ENCODE data around the gene SLAMF1.
A peak's percentile ranks its signal among the peaks of the same experiment; 100 is the strongest.
"Not testable (repeated sequence)": the region's sequence is repeated elsewhere in the genome, so short reads cannot be mapped to it uniquely, and the experiment has no call there.

SLAMF1 gene

DNA sequence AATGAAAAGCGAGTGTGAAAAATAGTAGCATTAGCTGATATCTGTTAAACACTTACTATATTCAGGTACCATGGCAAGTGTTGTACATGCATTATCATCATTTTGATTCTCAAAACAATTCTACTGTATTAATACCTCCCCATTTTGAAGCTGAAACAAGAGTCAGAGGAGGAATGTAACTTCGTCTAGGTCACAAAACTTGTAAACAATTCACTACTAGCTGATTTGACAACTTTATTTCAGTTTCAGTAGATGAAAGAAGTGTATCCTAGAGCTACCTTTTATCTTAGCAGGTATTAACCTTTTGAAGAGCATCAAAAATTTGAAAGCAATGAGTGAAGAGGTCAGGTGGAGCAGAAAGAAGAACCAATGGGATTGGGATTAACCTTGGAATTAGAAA is 69.2 kb downstream of the SLAMF1 start:
- Mint-ChIP-seq H3K4me1 (peaks cover 38 to 71% of the 10 kb centered on the region in 2 donors), H3K4me3 (peak overlapping the region; percentile 73 to 90), H3K9me3 (no peaks in the 10 kb centered on the region), H3K36me3 (peaks cover 34 to 40% of the 10 kb centered on the region in 2 donors), H3K27me3 (no peaks in the 10 kb centered on the region), H3K27ac (peak overlapping the region; percentile 92)
- DNase-seq (no peak), ATAC-seq (replicated peaks) (no peak)

DNA sequence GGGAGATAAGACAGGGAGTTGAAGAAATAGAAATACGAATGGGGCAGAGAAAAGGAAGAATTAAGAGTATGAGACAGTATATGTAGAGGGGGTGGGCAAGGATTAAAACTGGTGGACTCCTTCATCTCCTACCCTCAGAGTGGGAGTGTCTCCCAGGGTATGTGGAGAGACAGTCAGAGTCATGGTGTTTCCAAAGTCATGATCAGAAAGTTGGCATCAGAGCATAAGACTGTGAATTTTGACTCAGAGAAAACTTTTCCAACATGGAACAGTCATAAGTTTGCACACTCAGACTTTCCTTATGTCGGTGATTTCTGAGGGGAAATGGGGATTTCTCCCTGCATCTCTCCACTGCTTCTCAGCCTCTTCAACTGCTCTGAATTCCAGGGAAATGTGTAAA is 70.0 kb downstream of the SLAMF1 start:
- H3K4me1 Mint-ChIP-seq: peaks cover 42 to 79% of the 10 kb centered on the region in 2 donors
- H3K27ac Mint-ChIP-seq: peak overlapping the region; percentile 57
- H3K27me3 Mint-ChIP-seq: no peaks in the 10 kb centered on the region
- H3K36me3 Mint-ChIP-seq: peaks cover 41 to 47% of the 10 kb centered on the region in 2 donors
- no peaks in the 10 kb centered on the region for H3K9me3 Mint-ChIP-seq
- DNase-seq: no peak
- peak overlapping the region; percentile 73 to 90 for H3K4me3 Mint-ChIP-seq
- ATAC-seq (replicated peaks): no peak

DNA sequence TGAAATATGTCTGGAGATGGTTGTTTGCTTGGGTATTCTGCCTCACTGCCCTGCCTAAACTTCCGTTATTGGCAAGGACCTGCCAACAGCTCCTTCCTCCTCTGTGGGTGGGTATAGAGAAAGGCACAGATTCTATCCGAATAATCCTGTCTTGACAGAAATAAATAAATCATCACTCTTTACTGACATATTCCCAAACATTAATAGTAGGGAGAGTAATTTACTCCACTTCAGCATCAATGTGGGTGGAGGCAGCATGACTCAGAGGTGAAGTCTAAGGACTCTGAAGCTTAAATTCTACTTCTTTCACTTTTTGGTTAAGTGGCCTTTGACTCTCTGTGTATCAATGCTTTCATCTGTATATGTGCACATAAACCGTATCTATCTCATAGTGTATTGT is 70.5 kb downstream of the SLAMF1 start:
- Mint-ChIP-seq H3K4me1 (peaks cover 46 to 84% of the 10 kb centered on the region in 2 donors), H3K27ac (peak overlapping the region; percentile 57), H3K4me3 (peak overlapping the region; percentile 73 to 90), H3K36me3 (peaks cover 45 to 52% of the 10 kb centered on the region in 2 donors), H3K9me3 (peaks cover 0 to under 1% of the 10 kb centered on the region in 2 donors), H3K27me3 (no peaks in the 10 kb centered on the region)
- DNase-seq (no peak), ATAC-seq (replicated peaks) (no peak)

DNA sequence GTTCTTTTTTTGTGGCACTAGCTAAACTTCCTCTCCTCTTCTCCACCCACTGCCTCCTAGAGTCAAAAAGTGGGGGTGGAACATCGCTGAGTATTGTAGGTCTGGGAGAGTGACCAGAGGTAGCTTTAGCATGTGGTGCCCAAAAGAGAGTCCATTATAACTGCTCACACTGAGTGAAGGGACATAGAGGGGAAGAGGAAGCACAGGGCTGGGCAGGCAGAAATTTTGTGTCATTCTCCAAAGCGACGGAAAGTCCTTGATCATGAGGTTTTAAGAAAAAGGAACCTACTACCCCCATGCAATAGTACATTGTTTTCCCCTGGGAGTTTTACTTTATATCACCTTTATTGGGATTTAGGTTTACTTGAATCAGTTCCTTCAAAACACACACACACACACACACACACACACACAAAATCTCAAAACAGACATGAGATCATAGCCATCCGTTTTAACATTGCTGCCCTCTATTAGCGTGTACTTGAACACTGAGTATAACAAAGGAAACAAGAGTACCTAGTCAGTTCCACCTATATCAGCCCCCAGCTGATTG is 71.7 kb downstream of the SLAMF1 start:
- Mint-ChIP-seq H3K9me3 (peaks cover 0 to 5% of the 10 kb centered on the region in 2 donors), H3K27me3 (no peaks in the 10 kb centered on the region), H3K4me1 (peaks cover 45 to 83% of the 10 kb centered on the region in 2 donors), H3K4me3 (peak overlapping the region; percentile 65 to 85), H3K27ac (peak overlapping the region; percentile 94), H3K36me3 (peaks cover 52 to 64% of the 10 kb centered on the region in 2 donors)
- peak; percentile 73 to 77 for ATAC-seq (replicated peaks)
- DNase-seq: peak; percentile 44

DNA sequence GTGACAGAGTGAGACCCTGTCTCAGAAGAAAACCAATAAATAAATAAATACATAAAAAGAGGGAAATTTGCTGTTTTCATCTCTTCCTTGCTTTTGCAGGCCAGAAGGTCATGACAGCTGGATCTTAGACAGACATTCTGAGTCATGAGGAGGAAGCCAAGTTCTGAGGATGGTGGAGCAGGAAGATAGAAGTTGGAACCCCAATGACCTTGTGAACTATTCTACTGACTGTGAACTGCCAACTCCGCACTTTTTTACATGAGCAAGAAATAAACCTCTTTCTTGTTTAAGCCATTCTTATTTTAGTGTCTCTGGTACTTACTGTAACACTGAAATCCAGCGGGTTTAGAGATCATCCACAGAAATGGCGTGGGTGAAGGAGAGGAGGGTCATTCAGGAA is 76.0 kb downstream of the SLAMF1 start:
- peaks cover 51 to 97% of the 10 kb centered on the region in 2 donors for H3K4me1 Mint-ChIP-seq
- DNase-seq: no peak
- no peak for ATAC-seq (replicated peaks)
- peaks cover 52 to 75% of the 10 kb centered on the region in 2 donors for H3K36me3 Mint-ChIP-seq
- no peaks in the 10 kb centered on the region for H3K27me3 Mint-ChIP-seq
- peaks cover 0 to 5% of the 10 kb centered on the region in 2 donors for H3K9me3 Mint-ChIP-seq
- H3K27ac Mint-ChIP-seq: peak overlapping the region; percentile 5
- H3K4me3 Mint-ChIP-seq: peak overlapping the region in 1 of 2 donors; percentile 3

DNA sequence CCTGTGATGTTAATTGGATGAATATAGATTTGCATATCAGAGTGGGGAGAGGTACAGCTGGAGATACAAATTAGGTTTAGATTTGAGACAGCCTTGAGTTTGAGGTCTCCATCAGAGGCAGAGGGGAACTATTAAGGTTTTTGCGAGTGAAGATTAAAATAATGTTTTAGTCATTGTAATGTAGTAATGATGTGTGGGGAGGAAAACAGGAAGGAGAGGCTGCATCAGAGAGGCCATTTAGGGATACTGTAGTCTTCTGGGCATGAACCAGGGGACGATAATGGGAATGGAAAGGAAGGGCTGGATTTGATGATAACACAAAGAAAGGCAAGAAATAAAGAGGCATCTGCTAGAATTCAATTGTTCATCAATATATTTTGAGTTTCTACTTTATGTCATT is 77.0 kb downstream of the SLAMF1 start:
- Mint-ChIP-seq H3K27me3 (no peaks in the 10 kb centered on the region), H3K9me3 (peaks cover 0 to 5% of the 10 kb centered on the region in 2 donors), H3K4me1 (peaks cover 48 to 97% of the 10 kb centered on the region in 2 donors), H3K4me3 (peak overlapping the region; percentile 1 to 2), H3K36me3 (peaks cover 58 to 76% of the 10 kb centered on the region in 2 donors), H3K27ac (peak overlapping the region; percentile 3)
- DNase-seq: no peak
- ATAC-seq (replicated peaks): no peak

DNA sequence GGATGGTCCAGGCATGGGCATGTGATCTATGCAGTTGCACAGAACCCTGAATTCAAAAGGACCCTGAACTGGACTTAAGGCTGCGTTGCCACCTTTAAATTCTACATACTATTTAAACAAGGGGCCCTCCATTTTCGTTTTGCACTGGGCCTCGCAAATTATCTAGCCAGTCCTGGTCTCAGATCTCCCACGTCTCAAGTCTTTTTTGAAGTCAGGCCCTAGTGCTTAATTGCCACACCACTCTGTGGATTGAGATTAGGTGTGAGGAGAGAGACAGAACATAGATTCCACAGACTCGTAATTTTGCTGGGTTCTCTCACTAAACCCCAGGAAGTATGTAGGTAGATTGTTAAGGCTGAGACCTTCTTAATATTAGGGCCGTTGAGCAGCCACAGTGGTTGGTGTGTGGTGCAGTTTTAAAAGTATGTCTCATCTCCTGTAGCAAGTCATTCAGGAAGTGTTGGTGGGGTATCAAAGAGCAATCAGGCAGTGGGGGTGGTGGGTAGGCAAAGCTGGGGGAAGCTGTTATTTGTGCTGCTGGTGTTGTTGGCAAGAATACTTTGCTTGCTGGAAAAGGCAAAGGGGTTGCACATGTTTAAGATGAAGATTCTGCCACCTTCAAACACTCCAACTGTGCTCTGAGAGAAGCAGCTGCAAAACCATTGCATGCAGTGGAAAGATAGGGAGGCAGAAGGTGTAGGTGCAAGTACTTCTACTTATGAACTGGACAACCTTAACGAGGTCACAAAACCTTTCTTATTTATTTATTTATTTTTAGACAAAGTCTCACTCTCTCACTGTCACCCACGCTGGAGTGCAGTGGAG is 78.8 kb downstream of the SLAMF1 start:
- ATAC-seq (replicated peaks) (peak; percentile 85 to 87), DNase-seq (no peak)

DNA sequence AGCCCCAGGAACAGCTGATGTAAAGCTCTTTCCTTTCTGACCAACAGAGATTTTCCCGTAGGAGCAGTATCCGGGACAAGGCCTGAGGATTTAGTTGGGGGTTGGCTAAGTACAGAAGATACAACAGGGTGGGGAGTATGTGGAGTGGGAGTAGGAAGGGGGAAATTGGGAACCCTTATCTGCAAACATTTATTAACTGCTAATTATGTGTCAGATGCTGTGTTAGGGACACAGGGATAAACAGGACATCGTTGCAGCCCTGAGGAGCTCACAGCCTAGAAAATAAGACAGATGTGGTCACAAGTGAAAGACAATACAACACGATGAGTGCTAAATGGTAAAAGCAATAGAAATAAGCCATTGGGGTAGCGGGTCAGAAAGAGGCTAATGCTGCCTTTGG is 79.5 kb downstream of the SLAMF1 start:
- H3K4me3 Mint-ChIP-seq: no peak overlapping the region
- no peak for ATAC-seq (replicated peaks)
- H3K36me3 Mint-ChIP-seq: peaks cover 57 to 82% of the 10 kb centered on the region in 2 donors
- peaks cover 35 to 76% of the 10 kb centered on the region in 2 donors for H3K4me1 Mint-ChIP-seq
- no peak for DNase-seq
- H3K9me3 Mint-ChIP-seq: peaks cover 6 to 9% of the 10 kb centered on the region in 2 donors
- H3K27me3 Mint-ChIP-seq: no peaks in the 10 kb centered on the region
- no peak overlapping the region for H3K27ac Mint-ChIP-seq

More for the DNA sequence above, 78.8 kb downstream of the SLAMF1 start:
- H3K27ac Mint-ChIP-seq: peak overlapping the region; percentile 75
- H3K36me3 Mint-ChIP-seq: peaks cover 56 to 81% of the 10 kb centered on the region in 2 donors
- no peaks in the 10 kb centered on the region for H3K27me3 Mint-ChIP-seq
- peak overlapping the region; percentile 15 to 66 for H3K4me3 Mint-ChIP-seq
- H3K9me3 Mint-ChIP-seq: peaks cover 3 to 9% of the 10 kb centered on the region in 2 donors
- H3K4me1 Mint-ChIP-seq: peaks cover 37 to 82% of the 10 kb centered on the region in 2 donors

DNA sequence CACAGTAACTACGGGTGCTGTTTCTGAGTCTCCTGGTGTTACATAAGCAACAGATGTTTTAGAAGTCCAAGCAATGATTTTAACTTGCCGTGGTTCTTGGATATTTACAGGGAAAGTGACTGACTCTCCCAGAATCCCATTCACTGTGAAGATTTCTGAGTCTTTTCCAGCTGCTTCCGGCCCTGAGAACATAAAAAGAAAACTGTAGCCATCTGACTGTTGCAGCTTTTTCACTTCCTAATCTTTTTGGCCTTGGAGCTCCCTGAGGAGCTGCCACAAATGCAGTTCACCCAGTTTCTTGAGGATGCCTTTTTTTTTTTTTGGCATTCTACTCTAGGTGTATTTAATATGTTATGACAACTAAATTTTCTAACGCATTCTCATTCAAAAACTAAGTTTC is 81.3 kb downstream of the SLAMF1 start:
- no peak overlapping the region for H3K27ac Mint-ChIP-seq
- no peak overlapping the region for H3K4me3 Mint-ChIP-seq

DNA sequence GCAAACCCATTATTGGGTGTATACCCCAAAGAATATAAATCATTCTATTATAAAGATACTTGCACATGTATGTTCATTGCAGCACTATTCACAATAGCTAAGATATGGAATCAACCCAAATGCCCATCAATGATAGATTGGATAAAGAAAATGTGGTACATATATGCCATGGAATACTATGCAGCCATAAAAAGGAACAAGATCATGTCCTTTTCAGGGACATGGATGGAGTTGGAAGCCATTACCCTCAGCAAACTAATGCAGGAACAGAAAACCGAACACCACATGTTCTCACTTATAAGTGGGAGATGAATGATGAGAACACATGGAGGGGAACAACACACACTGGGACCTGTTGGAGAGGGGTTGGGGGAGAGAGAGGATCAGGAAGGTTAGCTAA is 83.6 kb downstream of the SLAMF1 start:
- H3K4me3 Mint-ChIP-seq; H3K27me3 Mint-ChIP-seq; H3K27ac Mint-ChIP-seq; ATAC-seq (replicated peaks); DNase-seq: not testable (repeated sequence)
- peaks cover 15 to 24% of the 10 kb centered on the region in 2 donors for H3K9me3 Mint-ChIP-seq
- peaks cover 47 to 77% of the 10 kb centered on the region in 2 donors for H3K4me1 Mint-ChIP-seq
- H3K36me3 Mint-ChIP-seq: peaks cover 75 to 91% of the 10 kb centered on the region in 2 donors

More for the DNA sequence above, 81.3 kb downstream of the SLAMF1 start:
- peaks cover 8 to 9% of the 10 kb centered on the region in 2 donors for H3K9me3 Mint-ChIP-seq
- H3K36me3 Mint-ChIP-seq: peaks cover 59 to 82% of the 10 kb centered on the region in 2 donors
- no peak for ATAC-seq (replicated peaks)
- peaks cover 37 to 78% of the 10 kb centered on the region in 2 donors for H3K4me1 Mint-ChIP-seq
- H3K27me3 Mint-ChIP-seq: no peaks in the 10 kb centered on the region
- DNase-seq: no peak

DNA sequence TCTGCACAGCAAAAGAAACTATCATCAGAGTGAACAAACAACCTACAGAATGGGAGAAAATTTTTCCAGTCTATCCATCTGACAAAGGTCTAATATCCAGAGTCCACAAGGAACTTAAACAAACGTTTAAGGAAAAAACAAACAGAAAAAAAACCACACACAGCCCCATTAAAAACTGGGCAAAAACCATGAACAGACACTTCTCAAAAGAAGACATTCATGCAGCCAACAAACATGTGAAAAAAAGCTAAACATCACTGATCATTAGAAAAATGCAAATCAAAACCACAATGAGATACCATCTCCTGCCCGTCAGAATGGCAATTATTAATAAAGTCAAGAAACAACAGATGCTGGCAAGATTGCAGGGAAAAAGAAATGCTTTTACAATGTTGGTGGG is 84.1 kb downstream of the SLAMF1 start:
- H3K27ac Mint-ChIP-seq; H3K27me3 Mint-ChIP-seq; DNase-seq; H3K4me3 Mint-ChIP-seq; ATAC-seq (replicated peaks): not testable (repeated sequence)
- Mint-ChIP-seq H3K4me1 (peaks cover 45 to 77% of the 10 kb centered on the region in 2 donors), H3K36me3 (peaks cover 78 to 91% of the 10 kb centered on the region in 2 donors), H3K9me3 (peaks cover 15 to 24% of the 10 kb centered on the region in 2 donors)

DNA sequence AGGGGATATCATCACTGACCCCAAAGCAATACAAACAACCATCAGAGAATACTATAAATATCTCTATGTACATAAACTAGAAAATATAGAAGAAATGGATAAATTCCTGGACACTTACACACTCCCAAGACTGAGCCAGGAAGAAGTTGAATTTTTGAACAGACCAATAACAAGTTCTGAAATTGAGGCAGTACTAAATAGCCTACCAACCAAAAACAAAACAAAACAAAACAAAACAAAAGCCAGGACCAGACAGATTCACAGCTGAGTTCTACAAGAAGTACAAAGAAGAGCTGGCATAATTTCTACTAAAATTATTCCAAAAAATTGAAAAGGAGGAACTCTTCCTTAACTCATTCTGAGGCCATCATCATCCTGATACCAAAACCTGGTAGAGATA is 86.0 kb downstream of the SLAMF1 start:
- H3K27me3 Mint-ChIP-seq: no peaks in the 10 kb centered on the region
- ATAC-seq (replicated peaks): no peak
- peak overlapping the region; percentile 48 for H3K27ac Mint-ChIP-seq
- H3K9me3 Mint-ChIP-seq: peaks cover 15 to 24% of the 10 kb centered on the region in 2 donors
- peaks cover 74 to 90% of the 10 kb centered on the region in 2 donors for H3K36me3 Mint-ChIP-seq
- peaks cover 44 to 60% of the 10 kb centered on the region in 2 donors for H3K4me1 Mint-ChIP-seq
- DNase-seq: no peak
- H3K4me3 Mint-ChIP-seq: peak overlapping the region; percentile 9 to 29

DNA sequence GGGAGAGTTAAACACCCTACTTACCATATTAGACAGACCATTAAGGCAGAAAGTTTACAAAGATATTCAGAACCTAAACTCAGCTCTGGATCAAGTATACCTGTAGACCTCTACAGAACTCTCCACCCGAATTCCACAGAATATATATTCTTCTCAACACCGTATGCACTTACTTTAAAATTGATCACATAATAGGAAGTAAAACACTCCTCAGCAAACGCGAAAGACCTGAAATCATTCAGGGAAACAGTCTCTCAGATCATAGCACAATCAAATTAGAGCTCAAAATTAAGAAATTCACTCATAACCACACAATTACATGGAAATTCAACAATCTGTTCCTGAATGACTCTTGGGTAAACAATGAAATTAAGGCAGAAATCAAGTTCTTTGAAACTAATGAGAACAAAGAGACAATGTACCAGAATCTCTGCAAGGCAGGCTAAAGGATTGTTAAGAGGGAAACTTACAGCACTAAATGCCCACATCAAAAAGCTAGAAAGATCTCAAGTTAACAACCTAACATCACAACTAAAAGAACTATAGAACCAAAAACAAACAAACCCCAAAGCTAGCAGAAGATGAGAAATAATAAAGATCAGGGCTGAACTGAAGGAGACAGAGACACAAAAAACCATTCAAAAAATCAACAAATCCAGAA is 86.7 kb downstream of the SLAMF1 start:
- Mint-ChIP-seq H3K9me3 (peaks cover 15 to 24% of the 10 kb centered on the region in 2 donors), H3K27ac (peak overlapping the region; percentile 48), H3K4me3 (peak overlapping the region; percentile 21 to 56), H3K4me1 (peaks cover 44 to 58% of the 10 kb centered on the region in 2 donors), H3K27me3 (no peaks in the 10 kb centered on the region), H3K36me3 (peaks cover 72 to 89% of the 10 kb centered on the region in 2 donors)
- DNase-seq (no peak), ATAC-seq (replicated peaks) (no peak)

DNA sequence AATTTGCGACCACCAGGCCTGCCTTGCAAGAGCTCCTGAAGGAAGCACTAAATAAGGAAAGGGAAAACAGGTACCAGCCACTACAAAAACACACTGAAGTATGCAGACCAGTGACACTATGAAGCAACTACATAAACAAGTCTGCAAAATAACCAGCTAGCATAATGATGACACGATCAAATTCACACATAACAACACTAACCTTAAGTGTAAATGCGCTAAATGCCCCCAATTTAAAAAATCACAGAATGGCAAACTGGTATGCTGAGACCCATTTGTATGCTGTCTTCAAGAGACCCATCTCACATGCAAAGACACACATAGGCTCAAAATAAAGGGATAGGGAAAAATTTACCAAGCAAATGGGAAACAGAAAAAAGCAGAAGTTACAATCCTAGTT is 87.4 kb downstream of the SLAMF1 start:
- H3K27ac Mint-ChIP-seq; H3K27me3 Mint-ChIP-seq; ATAC-seq (replicated peaks); DNase-seq: not testable (repeated sequence)
- Mint-ChIP-seq H3K36me3 (peaks cover 66 to 81% of the 10 kb centered on the region in 2 donors), H3K4me3 (peak overlapping the region in 1 of 2 donors; percentile 49), H3K9me3 (peaks cover 15 to 24% of the 10 kb centered on the region in 2 donors), H3K4me1 (peaks cover 43 to 52% of the 10 kb centered on the region in 2 donors)

All from stimulated activated naive B cell treated with anti-CD40 and anti-IgM and Interleukin-4, amounts not matched to agents 10 μg/mL and 1 μg/mL and 100 μg/mL, for 72 hours (primary cell).